ENCODE measurements around the gene EPHB2.

Gene EPHB2

DNA sequence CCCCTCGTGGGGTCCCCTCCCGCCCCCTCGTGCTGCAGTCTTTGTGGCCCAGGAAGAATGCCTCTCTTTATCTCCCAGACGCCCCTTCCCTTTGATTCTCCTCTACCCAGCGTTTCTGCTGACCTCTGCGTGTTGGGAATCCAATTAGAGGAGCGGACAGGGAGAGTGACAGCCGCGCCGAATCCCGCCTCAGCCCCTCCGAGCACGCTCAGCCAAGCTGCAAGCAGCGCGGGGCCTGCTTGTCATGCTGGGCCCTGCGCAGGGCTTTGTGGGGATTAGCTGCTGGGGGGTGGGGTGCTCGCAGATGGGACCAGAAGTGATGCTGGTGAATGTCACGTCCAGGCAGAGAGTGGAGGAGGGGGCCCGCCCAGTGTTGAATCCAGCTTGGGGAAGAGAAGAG is 91.1 kb downstream of the EPHB2 start:
- DNase-seq (ENCODE audit: low read depth in 2 of 2): no peak

DNA sequence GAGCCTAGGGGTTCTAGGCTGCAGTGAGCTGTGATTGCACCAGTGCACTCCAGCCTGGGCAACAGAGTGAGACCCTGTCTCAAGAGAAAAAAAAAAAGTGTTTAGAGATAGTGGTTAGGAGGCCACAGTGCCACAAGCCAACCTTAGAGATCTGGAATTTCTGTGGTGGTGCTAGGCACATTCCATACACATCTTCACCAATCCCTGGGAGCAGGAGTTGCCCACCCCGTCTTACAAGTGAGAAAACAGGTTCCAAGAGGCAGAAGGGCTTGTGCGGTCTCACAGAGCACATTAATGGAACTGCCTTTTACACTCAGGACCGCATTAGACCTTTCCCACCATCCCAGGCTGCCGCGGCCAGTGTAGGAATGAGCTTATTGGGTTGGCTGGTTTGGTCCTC is 93.2 kb downstream of the EPHB2 start:
- no peak for DNase-seq (ENCODE audit: low read depth in 2 of 2)

DNA sequence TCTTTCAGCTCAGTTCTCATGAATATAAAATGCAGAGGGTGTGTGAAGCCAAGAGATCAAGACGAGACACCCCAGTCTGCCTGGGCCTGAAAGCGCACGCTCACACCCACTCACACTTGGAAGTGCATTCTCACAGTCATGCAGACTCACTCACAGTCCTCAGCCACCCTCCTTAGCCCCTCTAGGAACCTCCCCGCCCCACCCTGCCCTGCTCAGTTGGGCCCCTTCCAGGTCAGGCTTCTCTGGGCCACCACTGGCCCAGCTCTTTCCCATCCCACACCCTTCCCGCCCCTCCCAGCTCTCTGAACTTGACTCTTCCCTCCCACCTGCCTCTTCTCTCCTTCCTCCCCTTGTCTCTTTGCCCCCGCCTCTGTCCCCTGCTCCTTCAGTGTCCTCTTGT is 93.8 kb downstream of the EPHB2 start:
- no peak for DNase-seq (ENCODE audit: low read depth in 2 of 2)

GRCh38 chr1:22804969-22805671 is 94.5 kb downstream of the EPHB2 start:
- DNase-seq (ENCODE audit: low read depth in 2 of 2): no peak

- no peak for DNase-seq (ENCODE audit: low read depth in 2 of 2)
These were observed 95.0 kb downstream of the EPHB2 start for GRCh38 chr1:22805672-22806038.

DNA sequence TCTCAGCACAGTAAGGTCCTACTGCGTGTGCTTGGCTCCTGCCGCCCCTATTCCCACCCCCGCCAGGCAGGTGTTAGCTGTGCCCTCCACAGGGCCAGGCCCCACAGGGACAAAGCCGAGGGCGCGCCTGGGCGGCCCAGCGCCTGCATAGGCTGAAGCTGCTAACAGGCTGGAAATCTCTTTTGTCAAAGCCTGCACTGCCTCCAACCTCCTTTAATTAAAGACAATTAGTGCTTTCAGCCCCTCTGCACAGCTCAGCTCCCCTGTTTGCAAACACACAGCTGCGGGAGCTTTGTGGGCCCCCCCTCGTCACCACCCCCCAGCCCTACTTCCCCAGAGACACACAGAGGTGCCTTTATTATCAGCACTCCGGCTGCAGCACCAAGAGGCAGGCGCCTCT is 95.9 kb downstream of the EPHB2 start:
- DNase-seq (ENCODE audit: low read depth in 2 of 2): no peak

DNA sequence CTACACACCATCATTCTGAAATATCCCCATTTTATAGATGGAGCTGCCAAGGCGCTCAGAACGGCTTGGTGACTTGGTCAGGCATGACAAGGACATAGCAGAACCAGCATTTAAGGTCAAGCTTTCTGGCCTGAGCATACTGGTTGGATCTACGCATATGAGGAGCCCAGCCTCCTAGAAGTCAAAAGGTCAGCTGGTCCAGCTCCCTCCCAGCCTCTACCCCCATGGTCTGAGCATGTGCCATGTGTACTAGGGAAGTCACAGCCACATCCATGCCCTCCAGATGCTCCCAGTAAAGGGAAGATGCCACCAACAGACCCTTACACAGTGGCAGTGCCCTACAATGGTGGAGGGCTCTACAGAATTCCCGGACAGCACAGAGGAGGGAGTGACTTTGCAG is 96.7 kb downstream of the EPHB2 start:
- DNase-seq (ENCODE audit: low read depth in 2 of 2): no peak

DNA sequence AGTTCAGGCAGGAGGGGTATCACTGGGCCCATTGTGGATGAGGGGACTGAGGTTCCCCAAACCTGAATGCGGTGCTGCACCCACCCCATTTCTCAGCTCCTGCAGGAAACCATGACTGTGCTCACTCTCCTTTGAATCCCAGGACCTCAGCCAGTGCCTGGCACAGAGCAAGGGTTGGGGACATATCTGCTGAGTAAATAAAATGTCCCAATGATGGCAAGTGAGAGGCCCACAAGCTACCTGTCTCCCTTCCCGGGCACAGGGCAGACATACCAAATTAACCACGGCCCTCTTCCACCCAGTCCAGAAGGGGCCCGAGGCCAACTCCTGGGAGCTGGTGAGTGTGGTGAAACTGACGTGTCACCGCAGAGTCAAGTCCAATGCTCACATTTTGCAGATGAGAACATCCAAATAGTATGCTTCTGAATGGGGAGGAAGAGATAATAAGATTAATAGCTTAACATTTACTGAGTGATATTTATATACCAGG is 97.6 kb downstream of the EPHB2 start:
- no peak for DNase-seq (ENCODE audit: low read depth in 2 of 2)

DNA sequence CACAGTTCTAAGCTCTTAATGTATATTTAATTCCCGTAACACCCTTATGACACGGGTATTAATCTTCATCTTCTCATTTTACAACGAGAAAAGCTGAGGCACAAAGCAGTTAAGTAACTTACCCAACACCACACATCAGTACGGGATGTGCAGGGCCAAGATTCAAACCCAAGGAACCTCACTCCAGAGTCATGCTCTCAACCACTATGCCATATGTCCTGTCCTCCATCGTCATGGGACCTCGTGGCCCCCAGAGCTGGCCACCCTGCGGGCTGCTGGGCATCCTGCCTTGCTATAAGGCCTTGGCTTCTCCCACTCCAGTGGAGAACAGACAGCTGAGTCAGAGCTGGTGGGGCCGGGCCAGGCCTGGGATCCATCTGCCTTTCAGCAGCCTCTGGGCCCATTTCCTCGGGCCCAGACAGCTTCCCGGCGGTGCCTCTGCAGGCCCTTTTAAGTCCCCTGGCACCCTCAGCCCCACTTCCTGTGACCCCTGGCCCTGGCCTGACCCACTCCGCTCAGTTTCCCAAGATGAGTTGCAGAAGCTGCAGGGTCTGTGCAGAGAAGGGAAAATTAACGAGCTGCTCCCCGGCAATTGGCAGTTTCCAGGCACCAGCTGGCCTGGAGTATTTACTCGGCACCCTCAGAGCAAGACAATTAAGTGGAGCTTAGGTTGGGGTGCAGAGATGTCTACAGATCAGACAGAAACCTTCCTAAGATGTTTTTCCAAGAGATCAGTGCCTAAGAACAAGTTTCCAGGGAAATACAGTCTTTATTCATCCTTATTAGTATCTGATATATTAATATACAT is 98.2 kb downstream of the EPHB2 start:
- no peak for DNase-seq (ENCODE audit: low read depth in 2 of 2)

- no peak for DNase-seq (ENCODE audit: low read depth in 2 of 2)
These were observed 99.1 kb downstream of the EPHB2 start for GRCh38 chr1:22809783-22810182.

GRCh38 chr1:22810378-22810777 is 99.7 kb downstream of the EPHB2 start:
- DNase-seq (ENCODE audit: low read depth in 2 of 2): no peak

DNA sequence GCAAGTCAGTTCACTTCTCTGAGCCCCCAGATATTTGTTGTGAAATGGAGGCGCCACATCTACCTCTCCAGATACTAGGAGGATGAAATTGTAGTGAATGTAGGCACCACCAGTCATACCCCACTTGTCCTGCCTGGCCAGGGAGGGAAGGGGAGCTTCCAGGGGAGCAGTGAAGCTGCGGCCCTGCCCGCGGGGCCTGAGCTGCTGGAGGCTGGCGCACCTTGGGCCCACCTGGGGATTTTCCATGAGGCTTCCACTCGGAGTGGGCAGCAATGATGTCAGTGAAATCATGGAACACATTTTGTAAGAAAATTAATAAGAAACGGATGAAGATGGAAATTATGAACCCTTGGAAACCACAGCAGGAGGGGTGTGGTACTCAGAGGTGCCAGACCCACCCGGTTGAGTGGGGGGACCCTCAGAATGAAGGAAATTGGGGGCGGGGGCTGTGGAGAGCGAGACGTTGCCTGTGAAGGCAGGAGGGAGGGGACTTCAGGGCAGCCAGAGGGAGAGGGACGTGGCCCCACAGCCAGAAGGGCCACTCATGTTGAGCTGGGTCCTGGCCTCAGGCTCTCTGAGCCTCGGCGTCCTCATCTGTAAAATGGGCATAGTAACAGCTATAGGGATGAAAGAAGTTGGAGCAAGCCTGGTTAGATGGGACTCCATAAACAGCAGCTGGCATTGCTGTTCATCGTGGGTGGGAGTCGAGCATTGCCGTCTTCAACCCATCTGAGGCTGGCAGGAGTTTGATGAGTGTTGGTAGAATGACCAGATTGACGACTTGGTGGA is 101.6 kb downstream of the EPHB2 start:
- no peak for DNase-seq (ENCODE audit: low read depth in 2 of 2)

- no peak for DNase-seq (ENCODE audit: low read depth in 2 of 2)
These were observed 102.6 kb downstream of the EPHB2 start for GRCh38 chr1:22812993-22813790.

DNA sequence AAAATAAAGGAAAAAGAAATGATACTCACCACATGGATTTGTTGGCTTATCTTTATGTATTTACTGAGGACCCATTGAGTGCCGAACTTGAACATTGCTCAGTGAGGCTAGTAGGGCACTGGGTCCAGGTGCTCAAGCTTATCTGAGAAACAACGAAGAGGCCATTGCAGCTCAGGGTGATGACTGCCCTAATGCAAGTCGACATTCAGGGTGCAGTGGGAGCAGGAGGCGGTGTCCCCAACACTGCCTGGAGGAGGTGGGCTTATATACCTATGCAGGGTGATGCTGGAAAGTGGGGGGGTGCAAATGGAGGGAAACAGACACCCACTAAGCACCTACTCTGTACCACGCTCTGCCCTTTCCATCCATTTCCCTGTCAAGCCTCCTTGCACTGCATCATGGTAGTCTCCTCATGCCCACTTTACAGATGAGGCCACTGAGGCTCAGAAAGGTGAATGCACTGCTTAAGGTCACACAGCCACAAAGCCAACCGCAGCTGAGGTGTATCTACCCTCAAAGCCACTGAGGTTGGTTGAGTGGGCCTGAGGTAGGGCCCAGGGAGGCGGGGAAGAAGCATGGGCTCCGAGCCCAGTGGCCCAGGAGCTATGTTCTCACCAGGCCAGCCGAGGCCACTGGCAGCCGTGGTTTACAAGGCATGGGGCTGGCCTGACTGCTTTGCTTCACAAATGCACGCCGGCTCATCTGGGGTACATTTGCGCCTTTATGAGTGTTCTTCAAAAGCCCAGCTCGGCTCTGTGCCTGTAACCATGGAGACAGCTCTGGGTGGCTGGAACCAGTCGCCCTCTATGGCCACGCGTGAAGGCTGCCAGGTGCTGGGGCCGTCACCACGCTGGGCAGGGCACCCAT is 103.8 kb downstream of the EPHB2 start:
- DNase-seq (ENCODE audit: low read depth in 2 of 2): no peak

- DNase-seq (ENCODE audit: low read depth in 2 of 2): no peak
These were observed 104.4 kb downstream of the EPHB2 start for GRCh38 chr1:22815043-22815365.

GRCh38 chr1:22815421-22816066 is 104.9 kb downstream of the EPHB2 start:
- no peak for DNase-seq (ENCODE audit: low read depth in 2 of 2)

- DNase-seq (ENCODE audit: low read depth in 2 of 2): no peak
These were observed 105.6 kb downstream of the EPHB2 start for GRCh38 chr1:22816067-22816775.

DNA sequence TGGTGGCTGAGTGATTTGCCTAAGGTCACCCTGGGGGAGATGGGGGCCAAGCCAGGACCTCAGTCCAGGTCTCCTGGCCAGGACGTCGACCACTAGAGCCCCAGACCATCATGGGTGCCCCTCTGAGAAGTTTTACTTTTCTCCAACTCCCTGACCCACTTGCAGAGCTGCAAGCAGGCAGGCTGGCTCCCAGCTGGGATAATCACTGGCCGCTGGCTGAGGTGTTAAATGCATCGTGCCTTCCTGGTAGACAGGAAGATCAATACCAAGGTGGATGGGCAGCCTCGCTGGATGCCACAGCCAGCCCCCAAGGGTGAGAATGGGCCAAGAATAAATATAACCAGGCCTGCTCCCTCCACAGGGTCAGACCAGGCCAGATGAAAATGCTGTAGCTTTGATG is 106.2 kb downstream of the EPHB2 start:
- DNase-seq (ENCODE audit: low read depth in 2 of 2): no peak

DNA sequence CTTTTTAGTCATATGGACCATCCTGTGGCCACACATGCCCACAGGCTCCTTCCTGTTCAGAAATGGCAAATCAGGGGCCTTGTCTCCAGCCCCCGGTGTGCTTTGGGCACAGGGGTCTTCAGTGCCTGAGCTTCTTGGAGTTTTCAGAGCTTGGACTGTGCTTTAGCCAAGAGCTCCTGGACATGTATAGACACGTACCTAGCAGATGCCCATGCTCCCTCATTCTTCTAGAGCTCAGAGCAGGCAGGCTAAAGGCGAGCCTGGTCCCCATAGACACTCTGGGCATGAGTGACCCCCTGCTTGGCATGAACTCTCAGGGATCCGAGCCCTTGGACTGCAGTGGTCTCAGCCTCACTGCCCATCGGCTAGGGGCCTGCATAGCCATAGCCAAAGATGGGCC is 106.8 kb downstream of the EPHB2 start:
- no peak for DNase-seq (ENCODE audit: low read depth in 2 of 2)
